GM12891 (cell line): ENCODE results near the gene RASSF1.

Experiments used
- POLR2A ChIP-seq: IDR thresholded peaks from 2 replicates; pipeline ENCODE4 v1.6.1; 2011; ENCODE audit warnings: low read depth, low read length, control low read depth
- SPI1 ChIP-seq: IDR thresholded peaks from 2 replicates; pipeline ENCODE4 v1.6.1; 2011; ENCODE audit warnings: low read depth, low read length, control low read depth

GRCh38 chr3:50388016-50388719, 47.5 kb upstream of the RASSF1 start:
- no peak for TF ChIP-seq POLR2A
- TF ChIP-seq SPI1, result no peak
